ENCODE measurements around the gene LGR6. TPM values are rescaled to one million over a fixed set of nuclear protein-coding genes. Genes with fewer than 3 reads are reported as not detected.
A peak's percentile ranks its signal among the peaks of the same experiment; 100 is the strongest.

Gene LGR6
- total and polyA plus RNA-seq, 2 of the 8 experiments (the other 6 are each of a cell fraction or from before 2014, with no cell fraction given), result 0.50 to 1.0 TPM

GRCh38 chr1:202281316-202282024, 87.9 kb downstream of the LGR6 start:
- TF ChIP-seq RBBP5 (IDR thresholded peaks at IDR 0.05; ENCODE audit: borderline replicate concordance, low read depth, low read length) (no peak), POLR2AphosphoS5 (IDR thresholded peaks at IDR 0.05; ENCODE audit: low read depth, low read length) (no peak), BACH1 (IDR thresholded peaks at IDR 0.05; ENCODE audit: low read length) (peak; percentile 72), ASH2L (IDR thresholded peaks at IDR 0.05; ENCODE audit: low read length) (no peak), MAFK (IDR thresholded peaks at IDR 0.05; ENCODE audit: low read depth, low read length) (peak; percentile 32; the same call in 1 of the 2 replicates), SIX5 (IDR thresholded peaks at IDR 0.05; ENCODE audit: low read depth, low read length) (no peak), CEBPB (IDR thresholded peaks at IDR 0.05; ENCODE audit: low read depth, low read length) (no peak), POLR2A (IDR thresholded peaks at IDR 0.05; ENCODE audit: control extremely low read depth in 1 of 2, low read depth in 2 of 2, low read length in 2 of 2) (no peak), CTCF (IDR thresholded peaks at IDR 0.05; ENCODE audit: control extremely low read depth in 1 of 3, insufficient read depth in 1 of 3, low read depth in 1 of 3, low read length in 3 of 3) (no peak), BRCA1 (IDR thresholded peaks at IDR 0.05; ENCODE audit: low read depth, low read length) (no peak), GABPA (IDR thresholded peaks at IDR 0.05; ENCODE audit: borderline replicate concordance, insufficient read depth, low read length) (no peak)
- FAIRE-seq, result no peak
- POLR2A ChIA-PET (ENCODE audit: partially characterized antibody), result no interaction called here

More at GRCh38 chr1:202281316-202282024, 87.9 kb downstream of the LGR6 start:
- H3K18ac ChIP-seq (ENCODE audit: extremely low read depth, low read length), result no peak overlapping the region
- no peaks in the 10 kb centered on the region for H3K27me3 ChIP-seq (replicated peaks in 1 of 4; ENCODE audit: control insufficient read depth in 3 of 4, extremely low read depth in 1 of 4, insufficient read depth in 3 of 4, low read length in 3 of 4)
- no peak overlapping the region for H3K4ac ChIP-seq (replicated peaks; ENCODE audit: insufficient read length, low read depth, low read length)
- no peaks in the 10 kb centered on the region for H3K23me2 ChIP-seq (ENCODE audit: low read depth, low read length)
- H2BK12ac ChIP-seq (ENCODE audit: low read depth, low read length), result peak overlapping the region; percentile 64; the same call in 1 of the 2 replicates
- no peak for DNase-seq (ENCODE audit: low read depth in 1 of 2, low spot score in 2 of 2)
- H2AFZ ChIP-seq (ENCODE audit: low read length), result no peak overlapping the region
- no peak overlapping the region for H3K27ac ChIP-seq (ENCODE audit: low read depth, low read length)
- H2BK15ac ChIP-seq (ENCODE audit: low read length), result 0 out of 2 replicates have a peak overlapping the region, but pooled peaks have one; percentile 47
- no peak overlapping the region for H4K5ac ChIP-seq (ENCODE audit: insufficient read length, low read depth, low read length)
- CTCF ChIA-PET (ENCODE audit: partially characterized antibody), result interaction anchor here (0.6 to 4.8 kb wide), 18 partner anchors 8 to 346 kb away, joined by 3 to 27 read pairs (median 4); partner anchors contain the start of gene LGR6
- no peak overlapping the region for H2AK5ac ChIP-seq (ENCODE audit: low read depth, low read length)
- H3K79me2 ChIP-seq (ENCODE audit: control insufficient read depth in 1 of 2, insufficient read depth in 2 of 2, low read length in 2 of 2), result no peaks in the 10 kb centered on the region
- 0 out of 2 replicates have a peak overlapping the region, but pooled peaks have one; percentile 40 for H2BK20ac ChIP-seq (ENCODE audit: low read length)
- peak overlapping the region; percentile 29 for H4K91ac ChIP-seq (replicated peaks; ENCODE audit: insufficient read length, low read length)
- H2BK120ac ChIP-seq (replicated peaks; ENCODE audit: low read depth, low read length), result no peak overlapping the region
- H3K9me3 ChIP-seq (ENCODE audit: insufficient read depth in 2 of 2, low read depth in 1 of 2, low read length in 1 of 2), result no peaks in the 10 kb centered on the region
- H3K23ac ChIP-seq (ENCODE audit: insufficient read length), result no peak overlapping the region
- H2BK5ac ChIP-seq (ENCODE audit: low read depth, low read length), result no peak overlapping the region
- H3K4me3 ChIP-seq (ENCODE audit: extremely low read depth in 1 of 4, insufficient read depth in 2 of 4, low read depth in 3 of 4, low read length in 4 of 4), result no peak overlapping the region
- H3K4me2 ChIP-seq (ENCODE audit: insufficient read depth in 1 of 2, low read depth in 2 of 2, low read length in 2 of 2), result no peak overlapping the region
- no peaks in the 10 kb centered on the region for H3K36me3 ChIP-seq (ENCODE audit: control insufficient read depth in 2 of 4, insufficient read depth in 4 of 4, low read length in 3 of 4)
- H3K9ac ChIP-seq (replicated peaks in 1 of 4; ENCODE audit: extremely low read depth in 1 of 4, low read depth in 3 of 4, low read length in 3 of 4), result no peak overlapping the region
- no peak overlapping the region for H4K8ac ChIP-seq (ENCODE audit: extremely low read depth, insufficient read depth, low read length)
- 88% methylated on average over 5 of the region's 5 CpGs; no CpG with 5 or more reads in 1 of the 2 experiments for WGBS, 2 experiments (ENCODE audit: extremely low coverage in 1 of 2, insufficient coverage in 1 of 2, insufficient read length in 1 of 2, insufficient replicate concordance in 2 of 2, low coverage in 1 of 2, low lambda C conversion rate in 2 of 2, missing lambda C conversion rate in 1 of 2)
- H3K14ac ChIP-seq (ENCODE audit: insufficient read length), result no peak overlapping the region
- H3K56ac ChIP-seq (replicated peaks; ENCODE audit: insufficient read length, low read depth, low read length), result no peak overlapping the region
- no peaks in the 10 kb centered on the region for H4K20me1 ChIP-seq (replicated peaks in 1 of 2; ENCODE audit: control insufficient read depth in 1 of 2, insufficient read depth in 2 of 2, low read length in 2 of 2)
- H3K4me1 ChIP-seq (replicated peaks in 1 of 4; ENCODE audit: control insufficient read depth in 3 of 4, insufficient read depth in 4 of 4, low read length in 3 of 4), result peaks cover 1 to 11% (median 5%) of the 10 kb centered on the region in 4 experiments; a peak in 4 of 7 replicates
- no peaks in the 10 kb centered on the region for H3K79me1 ChIP-seq (ENCODE audit: low read depth, low read length)
